Measurements from ENCODE around the gene CD55.

The CD55 gene

DNA sequence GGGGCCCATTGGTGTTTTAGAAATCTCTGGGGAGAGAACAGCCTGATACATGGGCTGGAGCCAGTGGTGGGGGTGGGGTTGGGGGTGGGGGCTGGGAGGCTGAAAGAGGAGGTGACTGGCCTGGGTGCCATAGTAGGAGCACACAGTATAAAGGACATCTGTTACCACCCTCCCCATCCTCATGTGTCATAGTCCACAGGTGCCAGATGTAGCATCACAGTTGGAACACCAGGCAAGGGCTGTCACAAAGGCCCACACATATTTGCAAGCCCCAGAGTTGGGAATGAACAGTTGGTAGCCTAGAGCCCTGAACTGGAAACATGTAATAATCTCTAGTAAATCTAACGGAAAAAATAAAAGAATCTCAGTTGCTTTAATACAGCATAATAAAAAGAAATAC, 77.5 kb downstream of the CD55 start:
- H4K91ac ChIP-seq (ENCODE audit: low read depth, low read length) = no peak overlapping the region
- H3K18ac ChIP-seq (ENCODE audit: low read length) = no peak overlapping the region
- no peak overlapping the region for H3K14ac ChIP-seq (ENCODE audit: low read length)
- no peak overlapping the region for H2AFZ ChIP-seq (ENCODE audit: insufficient read depth, low read length, poor library complexity)
- no peaks in the 10 kb centered on the region for H3K27me3 ChIP-seq (ENCODE audit: insufficient read depth, low read length)
- H3K9me3 ChIP-seq (ENCODE audit: insufficient read depth, low read depth, low read length) = no peaks in the 10 kb centered on the region
- H3K23ac ChIP-seq (ENCODE audit: low read length) = no peak overlapping the region
- no peaks in the 10 kb centered on the region for H3K79me1 ChIP-seq (ENCODE audit: low read length)
- DNase-seq = no peak
- no peak overlapping the region for H3K27ac ChIP-seq (ENCODE audit: low read depth, low read length)
- H3K36me3 ChIP-seq (ENCODE audit: control insufficient read depth in 1 of 2, insufficient read depth in 2 of 2, low read length in 2 of 2) = no peaks in the 10 kb centered on the region
- no peak overlapping the region for H2BK12ac ChIP-seq (ENCODE audit: low read length)
- H3K4me3 ChIP-seq (ENCODE audit: low read depth, low read length) = no peak overlapping the region
- no peak overlapping the region for H2AK5ac ChIP-seq (ENCODE audit: low read length)
- H3K4me1 ChIP-seq (ENCODE audit: control insufficient read depth in 1 of 2, insufficient read depth in 2 of 2, low read length in 2 of 2) = no peaks in the 10 kb centered on the region
- no peaks in the 10 kb centered on the region for H3K79me2 ChIP-seq (ENCODE audit: control insufficient read depth, insufficient read depth, low read length, poor library complexity)
- no peak overlapping the region for H4K8ac ChIP-seq (ENCODE audit: low read depth, low read length)
- H2BK5ac ChIP-seq (ENCODE audit: low read depth, low read length, poor library complexity) = no peak overlapping the region
- no peak overlapping the region for H3K4ac ChIP-seq (ENCODE audit: low read depth, low read length)
- no CpG with 5 or more reads among the region's 1 CpG for WGBS (ENCODE audit: extremely low coverage, insufficient coverage, insufficient read length)
- no peak overlapping the region for H2BK120ac ChIP-seq (ENCODE audit: insufficient read depth, low read length, poor library complexity)
- H3K9ac ChIP-seq (ENCODE audit: low read length) = no peak overlapping the region
- no peak overlapping the region for H3K4me2 ChIP-seq (ENCODE audit: low read length)
- H4K12ac ChIP-seq (ENCODE audit: low read depth, low read length) = no peak overlapping the region

DNA sequence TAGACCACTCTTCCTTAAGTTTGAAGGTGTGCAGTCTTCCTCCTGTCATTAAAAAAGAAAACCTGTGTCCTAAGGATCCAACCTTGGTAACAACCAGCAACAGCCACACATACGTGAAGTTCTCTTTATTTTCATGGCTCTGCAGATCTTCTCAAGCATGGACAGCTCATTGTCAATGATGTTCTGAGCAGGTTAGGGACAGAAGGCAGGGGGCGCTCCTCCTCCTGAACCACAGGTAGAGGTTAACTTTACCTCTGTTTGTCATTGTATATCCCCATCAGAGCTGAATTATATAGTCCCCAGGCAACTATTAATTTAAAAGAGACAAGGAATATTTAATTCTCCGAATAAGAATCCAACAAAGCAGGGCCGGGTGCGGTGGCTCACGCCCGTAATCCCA, 80.1 kb downstream of the CD55 start:
- no peaks in the 10 kb centered on the region for H3K36me3 ChIP-seq (ENCODE audit: control insufficient read depth in 1 of 2, insufficient read depth in 2 of 2, low read length in 2 of 2)
- H3K18ac ChIP-seq (ENCODE audit: low read length) = no peak overlapping the region
- H3K9me3 ChIP-seq (ENCODE audit: insufficient read depth, low read depth, low read length) = no peaks in the 10 kb centered on the region
- H3K4ac ChIP-seq (ENCODE audit: low read depth, low read length) = no peak overlapping the region
- H3K4me3 ChIP-seq (ENCODE audit: low read depth, low read length) = no peak overlapping the region
- no peak overlapping the region for H3K27ac ChIP-seq (ENCODE audit: low read depth, low read length)
- H3K4me2 ChIP-seq (ENCODE audit: low read length) = no peak overlapping the region
- H2AK5ac ChIP-seq (ENCODE audit: low read length) = no peak overlapping the region
- no peaks in the 10 kb centered on the region for H3K27me3 ChIP-seq (ENCODE audit: insufficient read depth, low read length)
- H2BK12ac ChIP-seq (ENCODE audit: low read length) = no peak overlapping the region
- no peak overlapping the region for H3K23ac ChIP-seq (ENCODE audit: low read length)
- no peak overlapping the region for H4K91ac ChIP-seq (ENCODE audit: low read depth, low read length)
- H3K79me2 ChIP-seq (ENCODE audit: control insufficient read depth, insufficient read depth, low read length, poor library complexity) = no peaks in the 10 kb centered on the region
- no peak for DNase-seq
- no peak overlapping the region for H2BK120ac ChIP-seq (ENCODE audit: insufficient read depth, low read length, poor library complexity)
- no CpG with 5 or more reads among the region's 7 CpGs for WGBS (ENCODE audit: extremely low coverage, insufficient coverage, insufficient read length)
- no peaks in the 10 kb centered on the region for H3K79me1 ChIP-seq (ENCODE audit: low read length)
- no peak overlapping the region for H3K14ac ChIP-seq (ENCODE audit: low read length)
- no peaks in the 10 kb centered on the region for H3K4me1 ChIP-seq (ENCODE audit: control insufficient read depth in 1 of 2, insufficient read depth in 2 of 2, low read length in 2 of 2)
- H2AFZ ChIP-seq (ENCODE audit: insufficient read depth, low read length, poor library complexity) = no peak overlapping the region
- no peak overlapping the region for H3K9ac ChIP-seq (ENCODE audit: low read length)
- no peak overlapping the region for H4K8ac ChIP-seq (ENCODE audit: low read depth, low read length)
- no peak overlapping the region for H4K12ac ChIP-seq (ENCODE audit: low read depth, low read length)
- no peak overlapping the region for H2BK5ac ChIP-seq (ENCODE audit: low read depth, low read length, poor library complexity)

DNA sequence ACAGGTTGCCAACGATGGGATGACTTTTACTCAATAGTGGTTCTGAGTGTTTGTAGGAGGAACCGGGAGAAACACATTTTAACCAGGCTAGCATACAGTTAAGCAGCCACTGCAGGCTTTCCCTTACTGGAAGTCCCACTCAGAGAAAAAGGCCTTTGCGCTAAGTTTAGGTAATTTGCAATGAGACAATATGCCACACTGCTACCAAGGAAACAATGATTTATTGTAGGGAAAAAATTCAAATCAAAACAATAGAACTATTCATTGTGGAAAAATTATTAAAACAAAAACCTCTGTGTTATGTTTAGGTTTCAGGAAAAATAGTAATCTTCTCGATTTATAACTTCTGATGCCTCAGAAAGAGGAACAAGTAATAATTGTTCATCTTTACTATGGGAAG, 81.3 kb downstream of the CD55 start:
- Histone ChIP-seq H4K12ac (ENCODE audit: low read depth, low read length) (no peak overlapping the region), H3K9ac (ENCODE audit: low read length) (no peak overlapping the region), H3K18ac (ENCODE audit: low read length) (no peak overlapping the region), H2AFZ (ENCODE audit: insufficient read depth, low read length, poor library complexity) (no peak overlapping the region), H3K9me3 (ENCODE audit: insufficient read depth, low read depth, low read length) (no peaks in the 10 kb centered on the region), H3K4ac (ENCODE audit: low read depth, low read length) (no peak overlapping the region), H3K36me3 (ENCODE audit: control insufficient read depth in 1 of 2, insufficient read depth in 2 of 2, low read length in 2 of 2) (no peaks in the 10 kb centered on the region), H3K14ac (ENCODE audit: low read length) (no peak overlapping the region), H2AK5ac (ENCODE audit: low read length) (no peak overlapping the region), H3K79me2 (ENCODE audit: control insufficient read depth, insufficient read depth, low read length, poor library complexity) (no peaks in the 10 kb centered on the region), H2BK5ac (ENCODE audit: low read depth, low read length, poor library complexity) (no peak overlapping the region), H3K4me3 (ENCODE audit: low read depth, low read length) (no peak overlapping the region), H3K4me1 (ENCODE audit: control insufficient read depth in 1 of 2, insufficient read depth in 2 of 2, low read length in 2 of 2) (no peaks in the 10 kb centered on the region), H2BK120ac (ENCODE audit: insufficient read depth, low read length, poor library complexity) (no peak overlapping the region), H2BK12ac (ENCODE audit: low read length) (no peak overlapping the region), H3K79me1 (ENCODE audit: low read length) (no peaks in the 10 kb centered on the region), H3K23ac (ENCODE audit: low read length) (no peak overlapping the region), H3K27ac (ENCODE audit: low read depth, low read length) (no peak overlapping the region), H4K91ac (ENCODE audit: low read depth, low read length) (no peak overlapping the region), H4K8ac (ENCODE audit: low read depth, low read length) (no peak overlapping the region), H3K27me3 (ENCODE audit: insufficient read depth, low read length) (no peaks in the 10 kb centered on the region), H3K4me2 (ENCODE audit: low read length) (no peak overlapping the region)
- WGBS (ENCODE audit: extremely low coverage, insufficient coverage, insufficient read length) = no CpG with 5 or more reads among the region's 4 CpGs
- no peak for DNase-seq

DNA sequence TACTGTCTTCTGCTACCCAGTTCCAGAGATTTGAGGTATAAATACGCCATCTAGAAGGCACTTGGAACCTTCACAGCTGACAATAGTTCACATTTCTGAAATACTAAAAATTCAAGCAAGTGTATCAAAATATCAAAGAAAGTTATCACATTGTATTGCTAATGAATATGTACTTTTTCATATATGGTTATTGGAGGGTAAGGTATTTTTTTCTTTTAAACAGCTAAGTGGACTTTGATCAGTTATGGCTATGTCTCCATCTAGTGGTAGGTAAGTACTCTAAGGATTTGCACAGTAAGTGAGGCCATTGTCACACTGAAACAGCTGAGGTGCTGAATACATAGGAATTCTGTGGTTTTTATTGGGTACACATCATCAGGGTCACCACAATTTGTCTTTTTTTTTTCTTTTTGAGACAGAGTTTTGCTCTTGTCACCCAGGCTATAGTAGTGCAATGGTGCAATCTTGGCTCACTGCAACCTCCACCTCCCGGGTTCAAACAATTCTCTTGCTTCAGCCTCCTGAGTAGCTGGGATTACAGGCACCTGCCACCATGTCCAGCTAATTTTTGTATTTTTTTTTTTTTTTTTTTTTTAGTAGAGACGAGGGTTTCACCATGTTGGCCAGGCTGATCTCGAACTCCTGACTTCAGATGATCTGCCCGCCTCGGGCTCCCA, 83.5 kb downstream of the CD55 start:
- Histone ChIP-seq H3K4ac (ENCODE audit: low read depth, low read length) (no peak overlapping the region), H3K9ac (ENCODE audit: low read length) (no peak overlapping the region), H3K18ac (ENCODE audit: low read length) (no peak overlapping the region), H4K8ac (ENCODE audit: low read depth, low read length) (no peak overlapping the region), H2BK12ac (ENCODE audit: low read length) (no peak overlapping the region), H3K14ac (ENCODE audit: low read length) (no peak overlapping the region), H3K9me3 (ENCODE audit: insufficient read depth, low read depth, low read length) (no peaks in the 10 kb centered on the region), H3K4me3 (ENCODE audit: low read depth, low read length) (no peak overlapping the region), H2BK5ac (ENCODE audit: low read depth, low read length, poor library complexity) (no peak overlapping the region), H3K79me2 (ENCODE audit: control insufficient read depth, insufficient read depth, low read length, poor library complexity) (no peaks in the 10 kb centered on the region), H3K23ac (ENCODE audit: low read length) (no peak overlapping the region), H3K36me3 (ENCODE audit: control insufficient read depth in 1 of 2, insufficient read depth in 2 of 2, low read length in 2 of 2) (no peaks in the 10 kb centered on the region), H3K4me2 (ENCODE audit: low read length) (no peak overlapping the region), H2BK120ac (ENCODE audit: insufficient read depth, low read length, poor library complexity) (no peak overlapping the region), H3K4me1 (ENCODE audit: control insufficient read depth in 1 of 2, insufficient read depth in 2 of 2, low read length in 2 of 2) (no peaks in the 10 kb centered on the region), H2AK5ac (ENCODE audit: low read length) (no peak overlapping the region), H3K27me3 (ENCODE audit: insufficient read depth, low read length) (no peaks in the 10 kb centered on the region), H3K79me1 (ENCODE audit: low read length) (no peaks in the 10 kb centered on the region), H2AFZ (ENCODE audit: insufficient read depth, low read length, poor library complexity) (no peak overlapping the region), H3K27ac (ENCODE audit: low read depth, low read length) (no peak overlapping the region), H4K12ac (ENCODE audit: low read depth, low read length) (no peak overlapping the region), H4K91ac (ENCODE audit: low read depth, low read length) (no peak overlapping the region)
- peak in 1 of 2 donors; percentile 75 for DNase-seq
- WGBS (ENCODE audit: extremely low coverage, insufficient coverage, insufficient read length) = no CpG with 5 or more reads among the region's 6 CpGs
